GM21528 (cell line): ENCODE results near the gene WDFY4.
A peak's percentile ranks its signal among the peaks of the same experiment; 100 is the strongest.

Source experiments
- ATAC-seq: cut with Tn5 transposase; IDR thresholded peaks from one replicate; pipeline ENCODE4 v1.9.1; 2021; ENCODE audit warnings: mild to moderate bottlenecking, moderate library complexity; ENCODE audit not compliant: unreplicated experiment, low FRiP score

The WDFY4 gene

DNA sequence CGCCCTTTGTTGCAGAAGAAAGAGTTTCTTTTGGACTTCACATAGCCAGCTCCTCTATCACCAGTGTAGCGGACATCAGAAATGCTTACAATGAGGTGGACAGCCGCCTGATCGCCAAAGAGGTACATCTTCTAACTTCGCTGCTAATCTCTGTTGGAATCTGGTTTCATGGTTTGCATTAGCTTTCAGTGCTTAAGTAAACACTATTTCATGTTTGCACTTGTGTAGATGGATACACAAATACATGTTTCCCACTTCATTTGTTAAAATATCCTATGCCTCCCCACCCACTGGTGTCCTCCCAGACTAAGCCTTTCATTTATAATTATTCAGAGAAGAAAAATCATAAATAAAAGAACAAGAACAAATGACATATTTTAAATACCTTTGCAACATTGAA lies 103.9 kb downstream of the WDFY4 start:
- no peak for ATAC-seq

DNA sequence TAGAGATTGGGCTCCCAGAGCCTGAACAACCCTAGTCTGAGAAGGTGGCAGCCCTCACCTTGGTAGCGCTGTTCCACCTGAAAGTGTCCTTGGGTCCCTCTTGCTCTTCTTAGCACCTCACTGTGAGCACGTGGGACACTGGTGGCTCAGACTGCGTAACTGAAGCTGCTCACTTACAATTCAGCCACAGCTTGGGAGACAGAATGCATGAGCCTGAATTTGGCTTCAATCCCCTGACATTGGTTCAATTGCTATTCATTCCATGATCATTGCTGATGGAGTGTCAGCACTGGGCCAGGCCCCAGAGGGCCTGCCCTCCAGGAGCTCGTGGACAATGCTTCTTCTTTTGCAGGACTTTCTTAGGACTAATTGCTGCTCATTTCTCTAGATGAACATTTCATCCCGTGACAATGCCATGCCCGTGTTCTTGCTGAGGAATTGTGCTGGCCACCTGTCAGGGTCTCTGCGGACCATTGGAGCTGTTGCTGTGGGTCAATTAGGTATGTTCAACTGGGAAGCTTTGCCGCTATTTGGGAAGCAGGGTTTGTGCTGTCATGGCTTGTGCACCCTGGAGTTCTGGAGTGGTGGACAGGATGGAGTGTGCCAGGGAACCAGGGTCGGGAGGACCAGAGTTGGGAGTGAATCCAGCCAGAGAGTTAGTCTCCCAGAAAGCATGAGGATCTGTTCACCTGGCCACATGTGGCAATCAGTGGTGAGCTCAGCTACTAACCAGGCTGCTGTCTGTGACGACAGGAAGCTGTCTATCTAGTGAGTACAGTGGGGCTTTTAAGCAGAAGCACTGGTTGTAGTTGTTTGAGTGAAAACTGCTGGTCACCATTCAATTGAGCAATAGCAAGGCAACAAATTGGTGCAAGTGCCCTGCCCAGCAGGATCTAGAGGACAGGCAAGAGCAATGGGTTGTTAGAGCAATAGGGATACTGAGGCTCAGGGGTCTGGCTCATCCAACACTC lies 105.1 kb downstream of the WDFY4 start:
- ATAC-seq: no peak

- ATAC-seq: no peak
Observed at GRCh38 chr10:48790457-48791044, 105.9 kb downstream of the WDFY4 start.

- no peak for ATAC-seq
Observed at GRCh38 chr10:48791267-48791928, 106.7 kb downstream of the WDFY4 start.

DNA sequence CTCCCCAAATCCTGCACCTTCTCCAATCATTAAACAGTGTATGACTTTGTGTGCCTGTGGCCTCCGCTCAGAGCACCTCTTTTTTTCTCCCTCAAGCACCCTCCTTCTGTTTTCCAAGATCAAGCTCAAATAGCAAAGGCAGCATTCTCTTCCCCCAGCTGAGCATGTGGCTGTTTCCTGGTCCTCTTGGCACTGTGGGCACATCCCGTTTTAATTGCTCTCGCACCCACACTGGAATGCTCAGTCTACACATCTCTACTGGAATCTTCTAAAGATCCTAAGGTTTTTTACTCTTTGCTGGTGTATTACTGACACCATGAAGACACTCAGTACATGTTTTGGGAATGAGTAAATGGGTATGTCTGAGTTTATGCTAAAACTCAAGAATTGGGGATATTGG lies 107.4 kb downstream of the WDFY4 start:
- ATAC-seq: no peak

GRCh38 chr10:48792687-48793096 lies 108.0 kb downstream of the WDFY4 start:
- ATAC-seq: no peak

DNA sequence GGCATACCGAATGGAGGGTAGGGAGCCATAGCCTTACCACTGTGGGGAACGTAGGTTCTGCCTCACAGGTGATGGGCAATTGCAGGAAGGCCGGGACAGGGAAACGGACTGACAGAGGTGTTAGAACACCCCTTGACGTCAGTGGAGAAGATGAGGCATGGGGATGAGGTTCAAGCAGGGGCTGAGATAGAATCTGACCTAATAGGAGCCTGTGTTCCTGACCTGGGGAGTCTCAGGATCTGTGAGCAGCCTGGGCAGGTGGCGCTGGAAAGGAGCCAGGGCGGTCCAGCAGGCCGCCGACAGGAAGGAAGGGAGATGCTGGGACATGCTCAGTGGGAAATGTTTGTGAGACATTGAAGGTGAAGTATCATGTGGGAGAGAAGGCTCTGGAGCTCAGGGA lies 109.4 kb downstream of the WDFY4 start:
- ATAC-seq: no peak

- ATAC-seq: no peak
Observed at GRCh38 chr10:48796713-48797245, 112.1 kb downstream of the WDFY4 start.

GRCh38 chr10:48797830-48798229 lies 113.2 kb downstream of the WDFY4 start:
- ATAC-seq: no peak

DNA sequence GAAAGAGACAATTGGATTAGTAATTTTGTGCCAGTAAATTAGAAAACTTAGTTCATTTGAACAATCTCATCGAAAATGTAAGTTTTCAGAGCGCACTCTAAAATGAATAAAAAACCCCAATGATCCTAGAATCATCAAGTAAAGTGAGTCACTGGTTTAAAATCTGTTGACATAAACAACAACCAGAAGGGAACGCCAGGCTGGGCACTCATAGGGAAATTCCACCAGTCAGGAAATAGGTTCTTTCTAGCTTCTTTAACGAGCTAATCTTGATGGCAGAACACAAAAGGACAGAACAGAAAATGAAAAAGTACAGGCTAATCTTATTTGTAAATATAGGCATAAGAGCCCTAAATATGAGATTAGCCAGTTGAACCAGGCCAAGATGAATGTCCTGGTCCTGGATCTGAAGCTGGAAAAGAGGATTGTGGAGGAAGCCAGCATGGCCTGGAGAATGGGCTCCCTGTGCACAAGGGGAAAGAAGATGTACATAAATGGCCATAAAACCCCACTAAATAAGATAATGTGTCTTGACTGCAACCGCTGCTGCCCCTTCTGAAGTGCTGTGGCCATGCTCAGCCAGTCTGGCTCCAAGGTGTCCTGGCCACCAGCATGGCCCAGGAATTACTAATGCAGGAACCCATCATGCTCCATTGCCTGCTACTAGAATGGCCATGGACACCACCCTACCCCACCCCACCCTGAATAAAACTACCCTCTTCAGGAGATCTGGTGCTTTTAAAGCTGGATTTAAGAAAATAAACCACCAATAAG lies 114.0 kb downstream of the WDFY4 start:
- ATAC-seq: no peak

DNA sequence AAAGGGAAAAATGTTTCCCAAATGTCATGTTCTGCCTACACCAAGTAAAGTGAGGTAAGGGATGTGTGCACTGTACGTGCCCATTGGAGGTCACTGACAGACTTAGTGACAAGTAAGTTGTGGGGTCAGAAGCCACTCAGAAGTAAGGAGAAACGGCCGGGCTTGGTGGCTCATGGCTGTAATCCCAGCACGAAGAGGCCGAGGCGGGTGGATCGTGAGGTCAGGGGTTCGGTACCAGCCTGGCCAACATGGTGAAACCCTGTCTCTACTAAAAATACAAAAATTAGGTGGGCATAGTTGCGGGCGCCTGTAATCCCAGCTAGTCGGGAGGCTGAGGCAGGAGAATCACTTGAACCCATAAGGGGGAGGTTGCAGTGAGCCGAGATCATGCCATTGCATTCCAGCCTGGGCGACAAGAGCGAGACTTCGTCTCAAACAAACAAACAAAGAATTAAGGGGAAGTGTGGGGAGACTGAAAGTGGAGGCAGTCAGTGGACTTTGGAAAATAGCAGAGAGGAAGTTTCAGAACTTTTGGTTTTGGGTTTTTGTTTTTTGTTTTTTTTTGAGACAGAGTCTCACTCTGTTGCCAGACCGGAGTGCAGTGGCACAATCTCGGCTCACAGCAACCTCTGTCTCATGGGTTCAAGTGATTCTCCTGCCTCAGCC lies 114.8 kb downstream of the WDFY4 start:
- no peak for ATAC-seq

GRCh38 chr10:48800007-48800675 lies 115.5 kb downstream of the WDFY4 start:
- no peak for ATAC-seq

GRCh38 chr10:48801001-48801421 lies 116.3 kb downstream of the WDFY4 start:
- ATAC-seq: no peak

DNA sequence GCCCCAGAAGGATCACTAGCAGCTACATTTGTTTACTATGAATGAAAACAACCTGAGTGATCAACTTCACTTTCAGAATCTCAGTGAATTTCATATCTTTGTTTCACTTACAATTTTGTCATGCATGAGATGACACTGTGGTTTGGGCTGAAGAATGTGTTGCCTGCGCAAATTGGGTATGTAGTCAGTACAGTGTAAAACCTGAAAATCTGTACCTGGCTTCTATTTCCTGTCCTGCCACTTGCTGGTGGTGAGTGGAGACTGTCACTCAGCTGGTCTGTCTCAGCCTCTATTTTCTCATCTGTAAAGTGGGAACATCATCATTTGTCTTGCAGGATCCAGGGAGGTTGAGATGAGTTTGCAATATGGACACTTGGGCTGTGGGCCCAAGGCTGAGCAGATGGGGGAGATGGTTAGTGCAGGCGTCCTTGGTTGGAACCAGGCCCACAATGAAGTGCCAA lies 118.0 kb downstream of the WDFY4 start:
- ATAC-seq: peak; percentile 93

DNA sequence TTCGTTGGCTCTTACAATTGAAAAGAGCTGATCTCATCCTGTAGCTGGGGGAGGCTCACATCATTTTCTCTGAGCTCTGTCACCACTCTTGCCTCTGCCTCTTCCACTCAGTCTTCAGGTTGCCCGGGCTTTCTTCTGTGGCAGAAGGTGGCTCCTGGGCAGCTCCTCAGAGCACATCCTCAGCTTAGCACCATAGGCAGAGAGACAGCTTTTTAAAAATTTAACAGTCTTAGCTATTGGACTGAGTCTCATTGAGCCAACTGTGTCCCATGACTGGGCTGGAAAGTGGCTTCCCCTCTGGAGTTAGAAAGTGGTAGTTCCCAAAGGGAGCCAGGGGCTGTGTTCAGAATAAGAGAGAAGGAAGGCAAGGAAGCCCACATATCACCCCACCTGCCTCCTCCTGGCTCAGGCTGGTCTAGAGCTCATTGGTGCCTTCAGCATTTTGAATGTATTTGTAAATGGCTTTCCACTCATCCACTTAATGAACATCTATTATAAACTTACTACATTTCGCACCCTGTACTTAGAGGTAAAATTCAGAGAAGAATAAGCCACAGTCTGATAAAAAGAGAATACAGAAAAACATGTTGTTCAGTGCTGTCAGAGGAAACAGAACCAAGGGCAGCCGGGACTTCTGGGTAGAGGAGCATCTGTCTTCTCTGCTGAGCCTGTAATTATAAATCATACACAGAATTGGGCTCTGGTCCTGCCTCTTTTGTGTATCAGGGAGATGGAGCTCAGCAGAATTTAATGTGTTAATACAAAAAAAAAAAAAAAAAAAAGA lies 119.3 kb downstream of the WDFY4 start:
- no peak for ATAC-seq

GRCh38 chr10:48804740-48805182 lies 120.1 kb downstream of the WDFY4 start:
- no peak for ATAC-seq

- no peak for ATAC-seq
Observed at GRCh38 chr10:48805411-48805810, 120.7 kb downstream of the WDFY4 start.

DNA sequence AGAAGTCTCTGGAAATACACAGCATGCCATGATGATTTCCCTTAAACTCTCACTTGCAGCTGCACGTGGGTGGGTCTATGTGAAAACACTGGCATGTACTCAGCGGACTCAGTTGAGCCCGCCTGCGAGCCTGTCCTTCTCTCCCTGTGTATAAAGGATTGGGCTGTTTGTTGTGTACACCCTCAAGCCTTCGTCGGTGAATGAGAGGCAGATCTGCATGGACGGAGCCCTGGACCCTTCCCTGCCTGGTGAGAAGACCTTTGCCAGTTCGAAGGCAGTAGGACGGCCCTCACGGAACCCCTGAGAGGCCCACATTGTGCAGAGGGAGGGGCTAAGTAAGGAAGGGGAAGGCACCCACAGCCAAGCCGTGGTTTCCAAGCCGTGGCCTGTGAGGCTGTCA lies 121.2 kb downstream of the WDFY4 start:
- ATAC-seq: no peak
